HG03378 (cell line): ENCODE measurements around the gene PARD3.

Source experiments
- ATAC-seq: cut with Tn5 transposase; IDR thresholded peaks from one replicate; pipeline ENCODE4 v1.9.1; 2021; ENCODE audit warnings: mild to moderate bottlenecking, moderate library complexity; ENCODE audit not compliant: unreplicated experiment

Gene PARD3

GRCh38 chr10:34126371-34127151 lies 688.5 kb downstream of the PARD3 start:
- no peak for ATAC-seq

GRCh38 chr10:34125702-34126101 lies 689.4 kb downstream of the PARD3 start:
- no peak for ATAC-seq

GRCh38 chr10:34124522-34125035 lies 690.5 kb downstream of the PARD3 start:
- ATAC-seq, result no peak

- ATAC-seq, result no peak
Observed at GRCh38 chr10:34121781-34122622, 693.1 kb downstream of the PARD3 start.

- no peak for ATAC-seq
Observed at GRCh38 chr10:34121125-34121753, 693.9 kb downstream of the PARD3 start.

GRCh38 chr10:34119456-34119855 lies 695.6 kb downstream of the PARD3 start:
- no peak for ATAC-seq

- no peak for ATAC-seq
Observed at GRCh38 chr10:34116681-34117271, 698.3 kb downstream of the PARD3 start.

GRCh38 chr10:34116220-34116641 lies 698.9 kb downstream of the PARD3 start:
- no peak for ATAC-seq

- no peak for ATAC-seq
Observed at GRCh38 chr10:34114914-34115313, 700.2 kb downstream of the PARD3 start.

- no peak for ATAC-seq
Observed at GRCh38 chr10:34113504-34114225, 701.4 kb downstream of the PARD3 start.

GRCh38 chr10:34112171-34112782 lies 702.8 kb downstream of the PARD3 start:
- no peak for ATAC-seq

- ATAC-seq, result no peak
Observed at GRCh38 chr10:34111179-34111578, 703.9 kb downstream of the PARD3 start.

- no peak for ATAC-seq
Observed at GRCh38 chr10:34109952-34110702, 705.0 kb downstream of the PARD3 start.

- no peak for ATAC-seq
Observed at GRCh38 chr10:34109495-34109894, 705.6 kb downstream of the PARD3 start.

GRCh38 chr10:34107626-34108516 lies 707.2 kb downstream of the PARD3 start:
- no peak for ATAC-seq

GRCh38 chr10:34106356-34106885 lies 708.7 kb downstream of the PARD3 start:
- ATAC-seq, result no peak

GRCh38 chr10:34104829-34105572 lies 710.1 kb downstream of the PARD3 start:
- ATAC-seq, result no peak
